GM12865 (cell line): Measurements from ENCODE around the gene POLR2F.

Experiments
- DNase-seq: peaks from one replicate; pipeline ENCODE4 v3.0.0; 2010; ENCODE audit warnings: low read depth
- H3K4me3 ChIP-seq: 2 replicates; pipeline ENCODE4 v1.5.1; 2011; ENCODE audit warnings: mild to moderate bottlenecking, low read depth, low read length, control low read depth
- CTCF ChIP-seq: IDR thresholded peaks from 2 replicates; pipeline ENCODE4 v1.5.1; 2011; ENCODE audit warnings: low read length, control low read depth, low read depth, inconsistent platforms; ENCODE audit not compliant: insufficient read depth; ENCODE audit errors: missing control alignments

Gene POLR2F

GRCh38 chr22:37930952-37931440 is 22.5 kb upstream of the POLR2F start:
- TF ChIP-seq CTCF: no peak
- no peak overlapping the region for H3K4me3 ChIP-seq

GRCh38 chr22:37931893-37932389 is 21.6 kb upstream of the POLR2F start:
- no peak for TF ChIP-seq CTCF
- DNase-seq: no peak
- H3K4me3 ChIP-seq: no peak overlapping the region

More at GRCh38 chr22:37930952-37931440, 22.5 kb upstream of the POLR2F start:
- DNase-seq: no peak

- TF ChIP-seq CTCF: no peak
- DNase-seq: no peak
- no peak overlapping the region for H3K4me3 ChIP-seq
These were observed 21.1 kb upstream of the POLR2F start for GRCh38 chr22:37932401-37932800.

- no peak overlapping the region for H3K4me3 ChIP-seq
- no peak for DNase-seq
- TF ChIP-seq CTCF: no peak
These were observed 20.5 kb upstream of the POLR2F start for GRCh38 chr22:37932821-37933578.

GRCh38 chr22:37933711-37934376 is 19.7 kb upstream of the POLR2F start:
- TF ChIP-seq CTCF: peak; percentile 99
- DNase-seq: peak; percentile 84
- no peak overlapping the region for H3K4me3 ChIP-seq

- no peak for TF ChIP-seq CTCF
- DNase-seq: no peak
- no peak overlapping the region for H3K4me3 ChIP-seq
These were observed 12.7 kb upstream of the POLR2F start for GRCh38 chr22:37940698-37941376.
